Medulla oblongata (tissue), 1 donor: ENCODE measurements around the gene MAX.

Source experiments
- DNase-seq: peaks from one replicate; pipeline ENCODE4 v3.0.0-alpha.2; 2015; ENCODE audit errors: extremely low spot score

MAX gene

DNA sequence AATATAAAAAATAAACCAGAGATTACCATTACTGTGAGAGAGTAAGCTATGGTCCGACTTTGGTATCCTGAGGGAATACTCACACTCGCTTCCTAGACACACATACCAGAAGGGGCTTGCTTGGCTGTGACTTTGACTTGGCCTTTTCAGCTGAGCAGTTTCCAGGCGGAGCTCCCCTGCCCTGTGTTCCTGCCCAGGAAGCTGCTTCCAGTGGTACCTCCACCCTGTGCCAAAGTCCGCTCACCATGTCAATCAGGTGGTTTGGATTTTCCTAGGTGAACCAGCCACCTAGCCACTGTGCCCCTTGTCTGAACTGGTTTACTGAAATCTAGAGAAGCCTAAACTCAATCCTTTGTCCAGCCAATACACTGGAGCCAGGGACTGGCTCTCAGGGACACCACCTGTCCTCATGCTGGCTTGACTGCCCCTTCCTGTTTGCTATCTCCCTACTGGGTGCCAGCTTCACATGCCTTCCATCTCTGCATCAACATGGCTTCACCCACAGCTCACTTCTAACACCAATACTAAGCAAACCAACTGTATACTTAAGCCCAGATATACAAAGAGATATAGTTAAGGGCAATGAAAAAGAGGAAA, 28.6 kb downstream of the MAX start:
- DNase-seq = no peak

- DNase-seq = no peak
Observed at GRCh38 chr14:65072937-65073336, 29.4 kb downstream of the MAX start.

- no peak for DNase-seq
Observed at GRCh38 chr14:65072256-65072655, 30.1 kb downstream of the MAX start.

- no peak for DNase-seq
Observed at GRCh38 chr14:65071544-65071943, 30.8 kb downstream of the MAX start.

- no peak for DNase-seq
Observed at GRCh38 chr14:65070471-65070976, 31.8 kb downstream of the MAX start.

- no peak for DNase-seq
Observed at GRCh38 chr14:65069874-65070413, 32.4 kb downstream of the MAX start.

- no peak for DNase-seq
Observed at GRCh38 chr14:65065719-65066118, 36.6 kb downstream of the MAX start.

GRCh38 chr14:65062096-65063075, 39.9 kb downstream of the MAX start:
- DNase-seq = no peak

- DNase-seq = no peak
Observed at GRCh38 chr14:65057695-65058094, 44.6 kb downstream of the MAX start.

- DNase-seq = no peak
Observed at GRCh38 chr14:65054471-65055085, 47.7 kb downstream of the MAX start.

DNA sequence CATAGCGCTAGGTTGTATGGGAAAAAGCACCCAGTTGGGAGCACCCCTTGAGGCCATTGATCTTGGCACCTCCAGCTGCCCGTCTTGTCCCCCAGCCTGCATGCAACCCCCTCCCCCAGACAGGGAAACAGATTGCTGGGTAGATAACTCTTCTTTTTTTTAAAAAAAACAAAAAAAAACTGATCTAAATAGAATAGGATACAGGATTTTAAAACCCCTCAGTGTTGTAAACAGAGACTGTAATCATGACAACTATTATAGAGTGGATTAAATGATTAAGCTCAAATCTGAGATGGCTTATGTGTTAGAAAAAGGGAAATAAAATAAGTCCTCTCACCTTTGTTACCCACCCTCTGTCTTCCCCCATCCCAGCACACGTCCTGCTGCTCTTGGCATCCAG, 48.9 kb downstream of the MAX start:
- no peak for DNase-seq

- no peak for DNase-seq
Observed at GRCh38 chr14:65052832-65053231, 49.5 kb downstream of the MAX start.

DNA sequence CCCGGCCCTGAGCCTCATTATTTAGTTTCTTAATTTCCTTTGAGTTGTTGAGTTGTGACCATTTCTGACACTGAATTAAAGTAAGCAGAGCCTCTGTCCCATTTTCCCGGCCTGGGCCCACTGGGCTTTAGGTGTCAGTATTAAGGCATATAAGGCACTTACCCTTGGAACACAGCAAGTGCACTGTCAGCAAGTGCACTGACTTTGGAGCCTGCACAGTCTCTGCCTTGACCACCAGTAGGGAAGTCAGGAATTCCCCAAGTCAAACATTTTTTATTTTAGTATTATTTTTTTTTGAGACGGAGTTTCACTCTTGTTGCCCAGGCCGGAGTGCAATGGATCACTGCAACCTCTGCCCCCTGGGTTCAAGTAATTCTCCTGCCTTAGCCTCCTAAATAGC, 56.6 kb downstream of the MAX start:
- DNase-seq = no peak

- DNase-seq = no peak
Observed at GRCh38 chr14:65045006-65045405, 57.3 kb downstream of the MAX start.

GRCh38 chr14:65044596-65044959, 57.7 kb downstream of the MAX start:
- DNase-seq = peak; percentile 72

GRCh38 chr14:65043893-65044595, 58.3 kb downstream of the MAX start:
- DNase-seq = no peak

- peak; percentile 40 for DNase-seq
Observed at GRCh38 chr14:65042731-65043372, 59.5 kb downstream of the MAX start.

DNA sequence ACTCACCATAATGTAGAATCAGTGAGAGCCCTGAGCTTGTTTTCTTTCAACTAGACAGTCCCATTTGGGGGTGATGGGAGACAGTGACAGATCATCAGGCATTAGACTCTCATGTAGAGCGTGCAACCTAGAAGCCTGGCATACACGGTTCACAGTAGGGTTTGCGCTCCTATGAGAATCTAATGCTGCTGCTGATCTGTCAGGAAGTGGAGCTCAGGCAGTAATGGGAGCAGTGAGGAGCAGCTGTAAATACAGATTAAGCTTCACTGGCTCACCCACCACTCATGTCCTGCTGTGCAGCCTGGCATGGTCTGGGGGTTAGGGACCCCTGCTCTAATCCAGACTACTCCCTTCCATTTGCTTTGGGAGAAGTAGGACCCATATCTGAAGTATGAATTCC, 60.0 kb downstream of the MAX start:
- no peak for DNase-seq

DNA sequence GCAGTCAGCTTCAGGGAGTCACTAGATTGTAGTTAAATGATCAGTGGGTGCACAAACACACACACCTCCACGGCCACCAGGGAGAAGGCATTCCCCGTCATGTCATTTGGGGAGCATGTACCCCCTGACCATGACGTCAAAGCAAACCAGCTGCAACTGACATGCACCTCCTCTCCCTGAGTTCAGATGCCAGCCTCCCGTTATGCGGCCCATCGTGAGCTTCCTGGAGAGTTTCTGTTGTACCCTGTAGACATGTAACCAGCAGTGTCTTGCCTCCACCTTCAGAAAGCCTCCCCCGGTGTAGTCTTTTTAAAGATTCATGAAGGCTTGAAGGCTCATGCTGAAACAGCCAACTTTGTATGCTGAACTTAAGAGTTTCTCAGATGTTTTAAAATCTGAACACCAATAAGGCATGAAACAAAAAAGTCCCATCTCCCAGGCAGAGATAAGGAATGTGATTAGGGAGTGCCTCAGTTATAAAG, 60.8 kb downstream of the MAX start:
- DNase-seq = no peak

GRCh38 chr14:65040666-65041433, 61.5 kb downstream of the MAX start:
- DNase-seq = no peak
